Measurements from ENCODE around the gene CLPSL1.

CLPSL1 gene

GRCh38 chr6:35804996-35805736, 24.3 kb downstream of the CLPSL1 start, which contains the start of gene LHFPL5:
Gene LHFPL5 (plus strand): TSS chr6:35805352. CDS start chr6:35805671, 319 bp downstream.
- H3K4me3 ChIP-seq (ENCODE audit: control insufficient read depth, low read depth, low read length) = no peak within 1 kb of the TSS
- DNase-seq (ENCODE audit: low read depth) = no peak
- TF ChIP-seq CTCF (conservative IDR thresholded peaks at IDR 0.05; ENCODE audit: control insufficient read depth, insufficient read depth, low read depth, low read length) = no peak

GRCh38 chr6:35808688-35809087, 27.9 kb downstream of the CLPSL1 start:
- no peak overlapping the region for H3K4me3 ChIP-seq (ENCODE audit: control insufficient read depth, low read depth, low read length)
- TF ChIP-seq CTCF (conservative IDR thresholded peaks at IDR 0.05; ENCODE audit: control insufficient read depth, insufficient read depth, low read depth, low read length) = no peak
- no peak for DNase-seq (ENCODE audit: low read depth)

GRCh38 chr6:35809809-35810208, 29.0 kb downstream of the CLPSL1 start:
- DNase-seq (ENCODE audit: low read depth) = no peak
- TF ChIP-seq CTCF (conservative IDR thresholded peaks at IDR 0.05; ENCODE audit: control insufficient read depth, insufficient read depth, low read depth, low read length) = no peak
- no peak overlapping the region for H3K4me3 ChIP-seq (ENCODE audit: control insufficient read depth, low read depth, low read length)

- TF ChIP-seq CTCF (conservative IDR thresholded peaks at IDR 0.05; ENCODE audit: control insufficient read depth, insufficient read depth, low read depth, low read length) = no peak
- no peak overlapping the region for H3K4me3 ChIP-seq (ENCODE audit: control insufficient read depth, low read depth, low read length)
- peak; percentile 81 for DNase-seq (ENCODE audit: low read depth)
Measured at GRCh38 chr6:35810971-35811698, 30.3 kb downstream of the CLPSL1 start.

- TF ChIP-seq CTCF (conservative IDR thresholded peaks at IDR 0.05; ENCODE audit: control insufficient read depth, insufficient read depth, low read depth, low read length) = no peak
- H3K4me3 ChIP-seq (ENCODE audit: control insufficient read depth, low read depth, low read length) = no peak overlapping the region
- DNase-seq (ENCODE audit: low read depth) = no peak
Measured at GRCh38 chr6:35811699-35811995, 30.8 kb downstream of the CLPSL1 start.

GRCh38 chr6:35817515-35817914, 36.7 kb downstream of the CLPSL1 start:
- no peak overlapping the region for H3K4me3 ChIP-seq (ENCODE audit: control insufficient read depth, low read depth, low read length)
- no peak for DNase-seq (ENCODE audit: low read depth)
- TF ChIP-seq CTCF (conservative IDR thresholded peaks at IDR 0.05; ENCODE audit: control insufficient read depth, insufficient read depth, low read depth, low read length) = no peak
